ENCODE measurements around the gene PRDX2. TPM values are rescaled to one million over a fixed set of nuclear protein-coding genes. Genes with fewer than 3 reads are reported as not detected.

The PRDX2 gene
- polyA plus RNA-seq, 1 donor from 2014 or later, result 882 TPM

GRCh38 chr19:12751635-12752034 lies 50.0 kb downstream of the PRDX2 start, which contains the start of gene BEST2:
Gene BEST2 (plus strand): TSS chr19:12751791. CDS start chr19:12752593, 802 bp downstream.
- Histone ChIP-seq H3K79me2 (replicated peaks; ENCODE audit: insufficient read depth, low read length) (no peaks in the 10 kb centered on the region), H3K9ac (ENCODE audit: low read length) (no peak within 1 kb of the TSS), H3K4me2 (ENCODE audit: low read length) (no peak within 1 kb of the TSS), H3K27me3 (ENCODE audit: insufficient read depth, low read depth, low read length) (peaks cover 20% of the 10 kb centered on the region), H3K4me3 (ENCODE audit: low read length) (no peak within 1 kb of the TSS), H3K27ac (ENCODE audit: low read length) (no peak within 1 kb of the TSS), H4K20me1 (ENCODE audit: insufficient read depth) (no peaks in the 10 kb centered on the region), H3F3A (ENCODE audit: insufficient read depth, low read length, poor library complexity, severe bottlenecking) (no peaks in the 10 kb centered on the region), H2AFZ (ENCODE audit: low read depth, low read length) (no peak within 1 kb of the TSS), H3K36me3 (ENCODE audit: insufficient read depth, low read length) (no peaks in the 10 kb centered on the region), H3K9me3 (ENCODE audit: low read length) (no peaks in the 10 kb centered on the region), H3K9me2 (ENCODE audit: insufficient read depth, low read length) (no peaks in the 10 kb centered on the region)
- TF ChIP-seq POLR2AphosphoS5 (IDR thresholded peaks at IDR 0.05), result no peak
- TF ChIP-seq, protein P1, sequence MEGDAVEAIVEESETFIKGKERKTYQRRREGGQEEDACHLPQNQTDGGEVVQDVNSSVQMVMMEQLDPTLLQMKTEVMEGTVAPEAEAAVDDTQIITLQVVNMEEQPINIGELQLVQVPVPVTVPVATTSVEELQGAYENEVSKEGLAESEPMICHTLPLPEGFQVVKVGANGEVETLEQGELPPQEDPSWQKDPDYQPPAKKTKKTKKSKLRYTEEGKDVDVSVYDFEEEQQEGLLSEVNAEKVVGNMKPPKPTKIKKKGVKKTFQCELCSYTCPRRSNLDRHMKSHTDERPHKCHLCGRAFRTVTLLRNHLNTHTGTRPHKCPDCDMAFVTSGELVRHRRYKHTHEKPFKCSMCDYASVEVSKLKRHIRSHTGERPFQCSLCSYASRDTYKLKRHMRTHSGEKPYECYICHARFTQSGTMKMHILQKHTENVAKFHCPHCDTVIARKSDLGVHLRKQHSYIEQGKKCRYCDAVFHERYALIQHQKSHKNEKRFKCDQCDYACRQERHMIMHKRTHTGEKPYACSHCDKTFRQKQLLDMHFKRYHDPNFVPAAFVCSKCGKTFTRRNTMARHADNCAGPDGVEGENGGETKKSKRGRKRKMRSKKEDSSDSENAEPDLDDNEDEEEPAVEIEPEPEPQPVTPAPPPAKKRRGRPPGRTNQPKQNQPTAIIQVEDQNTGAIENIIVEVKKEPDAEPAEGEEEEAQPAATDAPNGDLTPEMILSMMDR (IDR thresholded peaks at IDR 0.05; ENCODE audit: poor library complexity, severe bottlenecking), result no peak

GRCh38 chr19:12750851-12751250 lies 50.7 kb downstream of the PRDX2 start:
- H3K4me3 ChIP-seq (ENCODE audit: low read length), result no peak overlapping the region
- H3K9me3 ChIP-seq (ENCODE audit: low read length), result no peaks in the 10 kb centered on the region
- H3K9ac ChIP-seq (ENCODE audit: low read length), result no peak overlapping the region
- TF ChIP-seq SMC3 (conservative IDR thresholded peaks at IDR 0.05; ENCODE audit: poor library complexity) (no peak), POLR2AphosphoS5 (IDR thresholded peaks at IDR 0.05) (no peak), MXI1 (conservative IDR thresholded peaks at IDR 0.05; ENCODE audit: poor library complexity, severe bottlenecking) (no peak), EZH2 (IDR thresholded peaks at IDR 0.05; ENCODE audit: borderline replicate concordance, insufficient read depth, low read length, poor library complexity, severe bottlenecking) (no peak), RAD21 (conservative IDR thresholded peaks at IDR 0.05) (no peak), TAF1 (IDR thresholded peaks at IDR 0.05; ENCODE audit: low read depth) (no peak), EP300 (conservative IDR thresholded peaks at IDR 0.05; ENCODE audit: poor library complexity, severe bottlenecking) (no peak), REST (IDR thresholded peaks at IDR 0.05; ENCODE audit: borderline replicate concordance) (no peak)
- TF ChIP-seq, protein P1 (IDR thresholded peaks at IDR 0.05; ENCODE audit: poor library complexity, severe bottlenecking), result no peak
- no peak overlapping the region for H2AFZ ChIP-seq (ENCODE audit: low read depth, low read length)
- peaks cover 20% of the 10 kb centered on the region for H3K27me3 ChIP-seq (ENCODE audit: insufficient read depth, low read depth, low read length)
- H3K4me2 ChIP-seq (ENCODE audit: low read length), result no peak overlapping the region
- H4K20me1 ChIP-seq (ENCODE audit: insufficient read depth), result no peaks in the 10 kb centered on the region
- no peaks in the 10 kb centered on the region for H3K9me2 ChIP-seq (ENCODE audit: insufficient read depth, low read length)
- H3K79me2 ChIP-seq (replicated peaks; ENCODE audit: insufficient read depth, low read length), result no peaks in the 10 kb centered on the region
- no peak overlapping the region for H3K27ac ChIP-seq (ENCODE audit: low read length)
- H3F3A ChIP-seq (ENCODE audit: insufficient read depth, low read length, poor library complexity, severe bottlenecking), result no peaks in the 10 kb centered on the region
- no peaks in the 10 kb centered on the region for H3K36me3 ChIP-seq (ENCODE audit: insufficient read depth, low read length)
